Measurements from ENCODE around the gene KRT3. TPM values are rescaled to one million over a fixed set of nuclear protein-coding genes. Genes with fewer than 3 reads are reported as not detected.

Gene KRT3
- total RNA-seq, 1 donor, result not detected

DNA sequence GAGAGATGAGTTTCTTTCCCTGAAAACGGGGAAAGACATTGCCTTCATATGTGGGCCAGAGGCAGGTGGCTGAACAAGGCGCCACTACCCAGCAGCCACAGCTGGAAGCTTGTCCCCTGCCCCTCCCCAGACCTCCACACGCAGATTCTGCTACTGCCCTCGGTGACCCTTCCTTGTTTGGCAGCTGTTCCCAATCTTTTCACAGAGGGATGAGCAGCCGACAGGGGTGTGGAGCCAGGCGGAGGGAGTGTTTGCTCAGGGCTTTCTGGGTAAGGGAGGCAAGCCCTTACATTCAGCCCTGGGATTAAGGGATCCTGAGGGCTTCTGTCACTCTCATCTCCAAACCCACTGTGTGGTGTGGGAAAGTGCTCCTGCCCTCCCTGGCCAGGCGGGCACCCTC lies 22.5 kb upstream of the KRT3 start:
- Histone ChIP-seq H3K4me3 (ENCODE audit: insufficient read depth, low read length) (no peak overlapping the region), H3K4me2 (ENCODE audit: insufficient read depth, low read length) (no peak overlapping the region), H3K27ac (ENCODE audit: low read depth, low read length) (no peak overlapping the region), H2AFZ (ENCODE audit: low read length) (no peak overlapping the region), H3K79me2 (ENCODE audit: insufficient read depth, low read length) (no peaks in the 10 kb centered on the region), H3K4me1 (ENCODE audit: insufficient read depth, low read length) (peaks cover 7% of the 10 kb centered on the region), H4K20me1 (ENCODE audit: insufficient read depth, low read length) (no peaks in the 10 kb centered on the region), H3K27me3 (ENCODE audit: insufficient read depth, low read length) (peaks cover 28% of the 10 kb centered on the region), H3K36me3 (ENCODE audit: insufficient read depth, low read length) (no peaks in the 10 kb centered on the region), H3K9me3 (ENCODE audit: low read depth, low read length) (no peaks in the 10 kb centered on the region)
- DNase-seq (ENCODE audit: insufficient read length, low spot score, missing footprints), result no peak
- TF ChIP-seq, protein P1, sequence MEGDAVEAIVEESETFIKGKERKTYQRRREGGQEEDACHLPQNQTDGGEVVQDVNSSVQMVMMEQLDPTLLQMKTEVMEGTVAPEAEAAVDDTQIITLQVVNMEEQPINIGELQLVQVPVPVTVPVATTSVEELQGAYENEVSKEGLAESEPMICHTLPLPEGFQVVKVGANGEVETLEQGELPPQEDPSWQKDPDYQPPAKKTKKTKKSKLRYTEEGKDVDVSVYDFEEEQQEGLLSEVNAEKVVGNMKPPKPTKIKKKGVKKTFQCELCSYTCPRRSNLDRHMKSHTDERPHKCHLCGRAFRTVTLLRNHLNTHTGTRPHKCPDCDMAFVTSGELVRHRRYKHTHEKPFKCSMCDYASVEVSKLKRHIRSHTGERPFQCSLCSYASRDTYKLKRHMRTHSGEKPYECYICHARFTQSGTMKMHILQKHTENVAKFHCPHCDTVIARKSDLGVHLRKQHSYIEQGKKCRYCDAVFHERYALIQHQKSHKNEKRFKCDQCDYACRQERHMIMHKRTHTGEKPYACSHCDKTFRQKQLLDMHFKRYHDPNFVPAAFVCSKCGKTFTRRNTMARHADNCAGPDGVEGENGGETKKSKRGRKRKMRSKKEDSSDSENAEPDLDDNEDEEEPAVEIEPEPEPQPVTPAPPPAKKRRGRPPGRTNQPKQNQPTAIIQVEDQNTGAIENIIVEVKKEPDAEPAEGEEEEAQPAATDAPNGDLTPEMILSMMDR (IDR thresholded peaks at IDR 0.05; ENCODE audit: extremely low read depth, low read depth, low read length), result no peak

DNA sequence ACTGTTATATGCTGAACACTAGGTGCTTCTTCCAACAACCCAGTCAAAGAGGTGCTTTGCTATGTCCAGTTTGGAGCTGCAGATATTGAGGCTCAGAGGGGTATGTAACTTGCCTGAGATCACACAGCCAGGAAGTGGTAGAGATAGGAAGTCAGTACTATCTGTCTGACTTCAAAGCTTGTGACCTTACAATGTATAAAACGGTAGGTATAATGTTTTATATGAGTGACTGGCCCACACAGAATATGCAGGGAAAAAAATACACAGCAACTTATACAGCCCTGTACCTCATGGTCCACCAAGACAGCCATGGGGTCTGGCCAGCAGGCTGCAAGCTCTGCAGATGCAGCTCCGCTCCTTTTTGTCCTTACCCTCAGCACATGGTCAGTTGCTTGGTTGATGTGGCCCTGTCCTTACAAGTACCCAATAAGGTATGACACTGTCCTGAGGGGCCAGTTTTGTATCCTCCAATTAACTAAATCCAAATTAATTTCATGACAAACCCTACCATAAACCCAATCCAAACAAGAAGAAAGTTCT lies 21.9 kb upstream of the KRT3 start:
- Histone ChIP-seq H3K27ac (ENCODE audit: low read depth, low read length) (no peak overlapping the region), H3K36me3 (ENCODE audit: insufficient read depth, low read length) (no peaks in the 10 kb centered on the region), H3K9me3 (ENCODE audit: low read depth, low read length) (no peaks in the 10 kb centered on the region), H3K4me1 (ENCODE audit: insufficient read depth, low read length) (peaks cover 7% of the 10 kb centered on the region), H3K79me2 (ENCODE audit: insufficient read depth, low read length) (no peaks in the 10 kb centered on the region), H3K4me2 (ENCODE audit: insufficient read depth, low read length) (no peak overlapping the region), H3K27me3 (ENCODE audit: insufficient read depth, low read length) (peaks cover 33% of the 10 kb centered on the region), H3K4me3 (ENCODE audit: insufficient read depth, low read length) (no peak overlapping the region), H4K20me1 (ENCODE audit: insufficient read depth, low read length) (no peaks in the 10 kb centered on the region), H2AFZ (ENCODE audit: low read length) (no peak overlapping the region)
- DNase-seq (ENCODE audit: insufficient read length, low spot score, missing footprints), result no peak
- TF ChIP-seq, protein P1 (IDR thresholded peaks at IDR 0.05; ENCODE audit: extremely low read depth, low read depth, low read length), result no peak

DNA sequence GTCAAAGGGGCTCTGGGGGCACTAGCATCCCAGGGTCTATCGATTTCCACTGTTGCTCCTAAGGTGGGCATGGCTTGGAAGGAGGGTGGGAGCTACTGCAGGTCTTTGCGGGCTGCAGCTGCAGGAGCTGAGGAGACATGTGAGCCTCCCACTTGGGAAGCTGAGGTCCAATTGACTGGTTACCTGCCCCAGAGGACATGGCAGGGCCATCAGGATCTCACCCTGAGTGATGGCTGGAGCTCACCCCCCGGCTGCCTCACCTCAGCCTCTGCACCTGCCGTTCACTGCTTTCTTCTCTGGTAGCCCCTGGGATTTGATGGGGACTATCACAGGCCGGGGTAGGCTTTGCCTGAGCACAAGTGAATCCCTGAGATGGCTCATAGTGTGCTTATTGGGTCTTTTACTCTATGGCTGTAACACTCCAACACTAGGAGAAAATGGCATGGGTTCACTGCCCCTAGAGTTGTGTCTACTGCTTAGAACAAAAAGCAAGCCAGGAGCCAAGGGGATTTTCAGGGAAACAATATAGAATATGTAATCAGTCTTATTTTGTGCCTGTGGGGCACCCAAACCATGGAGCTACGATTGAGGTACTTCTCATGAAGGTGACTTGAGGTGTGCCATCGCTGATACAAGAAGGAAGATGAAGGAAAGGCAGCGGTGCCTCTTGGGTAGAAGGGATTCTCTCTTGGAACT lies 21.2 kb upstream of the KRT3 start:
- Histone ChIP-seq H3K4me1 (ENCODE audit: insufficient read depth, low read length) (peaks cover 3% of the 10 kb centered on the region), H3K4me3 (ENCODE audit: insufficient read depth, low read length) (no peak overlapping the region), H4K20me1 (ENCODE audit: insufficient read depth, low read length) (no peaks in the 10 kb centered on the region), H3K9me3 (ENCODE audit: low read depth, low read length) (no peaks in the 10 kb centered on the region), H3K79me2 (ENCODE audit: insufficient read depth, low read length) (no peaks in the 10 kb centered on the region), H3K27me3 (ENCODE audit: insufficient read depth, low read length) (peaks cover 34% of the 10 kb centered on the region), H3K4me2 (ENCODE audit: insufficient read depth, low read length) (no peak overlapping the region), H3K27ac (ENCODE audit: low read depth, low read length) (no peak overlapping the region), H2AFZ (ENCODE audit: low read length) (no peak overlapping the region), H3K36me3 (ENCODE audit: insufficient read depth, low read length) (no peaks in the 10 kb centered on the region)
- no peak for DNase-seq (ENCODE audit: insufficient read length, low spot score, missing footprints)
- TF ChIP-seq, protein P1 (IDR thresholded peaks at IDR 0.05; ENCODE audit: extremely low read depth, low read depth, low read length), result no peak

DNA sequence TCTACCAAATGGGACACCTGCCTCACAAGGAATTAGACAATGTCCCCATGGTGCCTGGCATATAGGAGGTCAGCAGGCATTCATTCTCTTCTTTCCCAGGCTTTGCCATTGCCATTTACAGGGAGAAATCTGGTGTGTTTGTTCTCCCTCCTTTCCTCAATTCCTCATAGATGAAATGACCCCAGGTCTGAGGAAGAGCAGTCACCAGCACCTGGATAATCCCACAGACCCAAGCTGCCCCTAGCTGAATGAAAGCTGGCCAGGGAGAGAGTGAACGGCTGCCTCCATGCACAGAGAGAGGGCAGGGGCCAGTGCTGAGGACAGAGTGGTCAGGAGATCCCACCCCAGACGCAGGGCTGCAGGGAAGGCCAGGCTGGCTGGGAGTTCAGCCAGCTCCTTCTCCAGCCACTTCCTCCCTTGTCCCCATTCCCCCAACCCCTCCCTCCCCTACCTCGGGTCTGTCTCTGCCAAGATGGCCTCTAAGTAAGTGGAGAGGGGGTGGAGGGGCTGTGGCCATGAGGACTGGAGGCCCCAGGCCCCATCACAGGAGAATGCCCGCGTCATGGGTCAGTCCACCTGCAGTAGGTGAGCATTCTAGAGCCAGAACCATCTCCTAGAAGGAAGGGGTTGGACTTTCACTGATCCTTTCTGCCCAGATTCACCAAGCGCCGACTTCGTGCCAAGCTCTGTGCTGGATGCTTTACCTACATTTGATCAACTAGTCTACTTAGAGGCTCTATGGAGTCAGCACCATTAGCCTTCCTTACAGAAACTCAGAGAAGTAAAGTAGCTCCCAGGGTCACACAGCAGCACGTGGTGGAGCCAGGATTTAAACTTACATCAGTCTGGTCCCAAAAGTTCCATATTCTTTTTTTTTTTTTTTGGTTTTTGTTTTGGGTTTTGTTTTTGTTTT lies 20.0 kb upstream of the KRT3 start:
- H3K4me1 ChIP-seq (ENCODE audit: insufficient read depth, low read length), result no peaks in the 10 kb centered on the region
- no peak overlapping the region for H2AFZ ChIP-seq (ENCODE audit: low read length)
- H3K9me3 ChIP-seq (ENCODE audit: low read depth, low read length), result no peaks in the 10 kb centered on the region
- no peak overlapping the region for H3K27ac ChIP-seq (ENCODE audit: low read depth, low read length)
- H3K27me3 ChIP-seq (ENCODE audit: insufficient read depth, low read length), result peaks cover 30% of the 10 kb centered on the region
- no peaks in the 10 kb centered on the region for H3K36me3 ChIP-seq (ENCODE audit: insufficient read depth, low read length)
- no peaks in the 10 kb centered on the region for H3K79me2 ChIP-seq (ENCODE audit: insufficient read depth, low read length)
- H3K4me2 ChIP-seq (ENCODE audit: insufficient read depth, low read length), result no peak overlapping the region
- no peaks in the 10 kb centered on the region for H4K20me1 ChIP-seq (ENCODE audit: insufficient read depth, low read length)
- TF ChIP-seq, protein P1 (IDR thresholded peaks at IDR 0.05; ENCODE audit: extremely low read depth, low read depth, low read length), result no peak
- DNase-seq (ENCODE audit: insufficient read length, low spot score, missing footprints), result no peak
- no peak overlapping the region for H3K4me3 ChIP-seq (ENCODE audit: insufficient read depth, low read length)

All from osteoblast (primary cell).